Right lobe of liver (tissue), 6 donors: ENCODE data around the gene IPPK. TPM values are rescaled to one million over a fixed set of nuclear protein-coding genes. Genes with fewer than 3 reads are reported as not detected.

Experiments used
- ATAC-seq, 4 donors: fragments of 200-7000 bp; cut with Tn5 transposase; one replicate each; pipeline ENCODE4 v1.9.1; 2020; ENCODE audit warnings: mild to moderate bottlenecking in 4 of 4, moderate library complexity in 4 of 4
- DNase-seq, 3 donors: peaks; one replicate each; pipeline ENCODE4 v3.0.0-alpha.2; 2020
- H3K27ac ChIP-seq, 3 donors: fragments of 200-600 bp; one replicate each; pipeline ENCODE4 v1.8.0; 2022
- H3K27me3 ChIP-seq, 2 donors: fragments of 200-600 bp; one replicate each; pipeline ENCODE4 v1.8.0; 2022
- H3K36me3 ChIP-seq, 4 donors: fragments of 200-600 bp; sonication (generic) in 1 of 4; one replicate each; pipeline versions ENCODE4 v1.5.1 to v1.8.0; 2017 to 2022; ENCODE audit warnings: control low read depth in 1 of 4
- H3K4me1 ChIP-seq, 4 donors: fragments of 200-600 bp; sonication (generic) in 1 of 4; one replicate each; pipeline versions ENCODE4 v1.5.1 to v1.8.0; 2017 to 2022; ENCODE audit warnings: control low read depth in 1 of 4
- H3K4me3 ChIP-seq, 3 donors: fragments of 200-600 bp; one replicate each; pipeline ENCODE4 v1.8.0; 2022
- H3K9me3 ChIP-seq, 4 donors: fragments of 200-600 bp; sonication (generic) in 1 of 4; one replicate each; pipeline versions ENCODE4 v1.5.1 to v1.8.0; 2017 to 2022; ENCODE audit warnings: control low read depth in 1 of 4
- CTCF ChIP-seq, 4 donors: fragments of 200-600 bp in 3 of 4; fragments of 450-650 bp in 1 of 4; IDR thresholded peaks; one replicate each; pipeline versions ENCODE4 v1.5.1 to v1.8.0; 2016 to 2022; ENCODE audit warnings: antibody characterized with exemption in 4 of 4, mild to moderate bottlenecking in 2 of 4
- POLR2A ChIP-seq: fragments of 450-650 bp; IDR thresholded peaks from one replicate; pipeline ENCODE4 v1.6.1; 2017; ENCODE audit warnings: antibody characterized with exemption, mild to moderate bottlenecking
- WGBS: methylation state at CpG from one replicate; pipeline ENCODE4 v1.1.6; 2018; ENCODE audit warnings: low coverage, low lambda C conversion rate; ENCODE audit not compliant: insufficient coverage; ENCODE audit errors: missing lambda C conversion rate; 5-methylcytosine and 5-hydroxymethylcytosine counted together
- intact Hi-C, 2 donors: fragments of 100-400 bp; cut with DNase I; formaldehyde crosslinking; loops; one replicate each; pipeline versions ENCODE4 v1.11.2 to v1.14.1; 2022
- total RNA-seq, 6 experiments: library from RNA; depleted of rRNA in 2 of 6; stranded (reverse); fragments of >200 nt in 2 of 6; fragmentation: NEBNext Ultra II Directional in 3 of 6; extraction: Animal tissue kit (Norgen Biotek cat#: 25700) in 3 of 6; gene quantifications; one replicate each; pipeline versions ENCODE4 v1.1.0 to v1.2.4, GENCODE V29; 2016 to 2023
- donor health status: DM: no; HTN: yes; CAD: no.
- donor health status: DM: no; HTN: no; CAD: no.
- donor health status: DM: no; HTN: no; CAD: no.
- donor health status: DM: no; HTN: yes; CAD: no.
- donor health status: DM: no; HTN: yes; CAD: no.

IPPK gene
- total RNA-seq, 6 experiments from 2014 or later = 2.4 to 4.9 (median 3.7) TPM

GRCh38 chr9:92619601-92620300 lies 50.2 kb downstream of the IPPK start:
- H3K36me3 ChIP-seq = no peaks in the 10 kb centered on the region
- no peaks in the 10 kb centered on the region for H3K9me3 ChIP-seq
- H3K4me1 ChIP-seq = peaks cover 0 to 47% (median 19%) of the 10 kb centered on the region in 4 donors
- no peak overlapping the region for H3K4me3 ChIP-seq
- peak in 1 of 3 donors; percentile 40 for DNase-seq
- intact Hi-C loops = no loop called here
- TF ChIP-seq CTCF (IDR thresholded peaks at IDR 0.05) = no peak
- TF ChIP-seq POLR2A = no peak
- no peaks in the 10 kb centered on the region for H3K27me3 ChIP-seq
- no peak for ATAC-seq
- H3K27ac ChIP-seq = no peak overlapping the region
- 79% methylated on average over 4 of the region's 24 CpGs for WGBS

- Histone ChIP-seq H3K9me3 (no peaks in the 10 kb centered on the region), H3K4me1 (peaks cover 0 to 41% (median 16%) of the 10 kb centered on the region in 4 donors), H3K27ac (peak overlapping the region; percentile 58 to 94 (median 63)), H3K27me3 (no peaks in the 10 kb centered on the region), H3K4me3 (no peak overlapping the region), H3K36me3 (no peaks in the 10 kb centered on the region)
- 74% methylated on average over 9 of the region's 10 CpGs for WGBS
- ATAC-seq (peak; percentile 35 to 59 (median 50)), DNase-seq (peak; percentile 74 to 83 (median 80))
- no peak for TF ChIP-seq CTCF (IDR thresholded peaks at IDR 0.05)
- TF ChIP-seq POLR2A = no peak
- intact Hi-C loops = no loop called here
Measured at GRCh38 chr9:92618633-92619225, 51.2 kb downstream of the IPPK start.

- DNase-seq (peak in 1 of 3 donors; percentile 38), ATAC-seq (no peak)
- Histone ChIP-seq H3K4me3 (no peak overlapping the region), H3K36me3 (no peaks in the 10 kb centered on the region), H3K27ac (peak overlapping the region; percentile 58 to 94 (median 63)), H3K4me1 (peaks cover 0 to 39% (median 14%) of the 10 kb centered on the region in 4 donors), H3K9me3 (no peaks in the 10 kb centered on the region), H3K27me3 (no peaks in the 10 kb centered on the region)
- intact Hi-C loops = no loop called here
- TF ChIP-seq POLR2A = no peak
- no peak for TF ChIP-seq CTCF (IDR thresholded peaks at IDR 0.05)
- WGBS = 94% methylated on average over 3 of the region's 11 CpGs
Measured at GRCh38 chr9:92617951-92618510, 51.9 kb downstream of the IPPK start.

GRCh38 chr9:92617195-92617813 lies 52.6 kb downstream of the IPPK start:
- H3K36me3 ChIP-seq = peaks cover 0 to 3% (median 0%) of the 10 kb centered on the region in 4 donors
- intact Hi-C loops = no loop called here

More at GRCh38 chr9:92617195-92617813, 52.6 kb downstream of the IPPK start:
- Histone ChIP-seq H3K9me3 (no peaks in the 10 kb centered on the region), H3K27ac (peak overlapping the region; percentile 63 to 94 (median 70)), H3K27me3 (no peaks in the 10 kb centered on the region), H3K4me1 (peaks cover 0 to 39% (median 14%) of the 10 kb centered on the region in 4 donors), H3K4me3 (no peak overlapping the region)
- ATAC-seq (peak in 1 of 4 donors; percentile 3), DNase-seq (peak in 1 of 3 donors; percentile 40)
- TF ChIP-seq CTCF (IDR thresholded peaks at IDR 0.05) (no peak), POLR2A (no peak)
- WGBS = 70% methylated on average over 2 of the region's 11 CpGs
